Stromal cell of bone marrow (primary cell): ENCODE measurements around the gene HDLBP.

Experiments
- DNase-seq: peaks from one replicate; pipeline ENCODE4 v3.0.0-alpha.2; 2012; ENCODE audit warnings: low read depth

Gene HDLBP

DNA sequence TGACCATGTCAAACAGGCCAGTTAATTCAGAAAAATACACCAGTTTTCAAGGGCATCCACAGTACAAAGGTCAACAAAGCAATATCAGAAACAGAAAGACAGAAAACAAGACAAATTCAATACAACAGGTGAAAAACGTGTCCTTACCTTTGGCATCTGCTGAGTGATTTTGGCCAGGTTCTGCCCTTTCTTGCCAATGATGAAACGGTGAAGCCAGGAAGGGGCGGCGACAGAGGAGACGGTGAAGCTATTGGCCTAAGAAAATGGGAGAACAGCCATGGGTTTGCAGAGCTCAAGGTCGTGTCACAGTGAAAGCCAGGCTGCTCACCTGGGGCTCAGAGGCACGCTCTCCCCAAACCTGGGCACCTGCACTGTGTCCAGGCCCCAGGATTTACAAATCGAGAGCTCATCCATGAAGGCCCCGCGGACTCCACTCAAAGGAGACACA is 60.5 kb downstream of the HDLBP start:
- DNase-seq: no peak

DNA sequence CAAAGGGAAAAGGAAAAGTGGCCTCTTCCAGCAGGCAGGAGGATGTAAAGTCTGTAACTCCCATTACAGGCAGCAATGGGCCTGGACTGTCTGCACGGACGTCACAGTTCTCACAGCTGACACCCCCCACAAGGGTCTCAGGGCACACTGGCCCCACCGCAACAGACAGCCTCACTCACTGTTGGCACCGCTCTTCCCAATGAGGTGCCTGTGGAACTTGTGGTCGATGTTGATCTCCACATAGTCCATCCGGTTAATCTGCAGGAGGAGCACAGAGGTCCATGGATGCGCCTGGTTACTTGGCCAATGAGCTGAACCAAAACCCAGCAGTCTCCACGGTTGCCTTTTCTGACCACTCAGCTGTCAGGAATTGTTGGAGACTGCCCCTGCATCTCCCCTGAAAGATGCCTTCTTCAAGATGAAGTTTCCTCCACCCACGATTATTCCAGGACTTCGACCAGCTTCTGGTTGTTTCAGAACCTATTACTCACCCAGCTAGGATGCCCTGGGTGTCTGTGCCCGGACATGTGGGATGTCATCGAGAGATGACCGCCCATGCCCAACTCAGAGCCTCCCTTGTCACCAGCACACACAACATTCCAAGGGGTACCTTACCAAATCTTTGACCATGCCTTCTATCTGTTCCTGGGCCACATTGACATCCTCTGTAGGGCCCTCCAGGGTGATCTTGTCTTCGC is 62.5 kb downstream of the HDLBP start:
- no peak for DNase-seq

DNA sequence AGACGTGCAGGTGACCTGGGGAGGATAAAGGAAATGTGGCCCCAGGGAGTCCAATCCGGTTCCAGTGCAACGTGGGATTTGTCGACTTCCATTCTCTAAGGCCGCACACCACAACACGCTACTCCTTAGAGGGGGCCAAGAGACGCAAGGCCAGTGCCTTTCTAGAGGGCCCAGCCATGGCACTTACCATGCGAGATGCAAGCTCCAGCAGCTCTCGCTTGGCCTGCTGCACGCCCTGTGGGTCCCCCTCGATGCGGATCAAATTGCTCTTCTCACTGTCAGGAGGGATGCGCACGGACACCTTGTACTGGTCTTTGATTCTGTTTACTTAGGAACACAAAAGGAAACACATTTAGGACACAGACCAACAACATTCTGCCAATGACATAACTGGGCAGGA is 65.8 kb downstream of the HDLBP start:
- DNase-seq: no peak

DNA sequence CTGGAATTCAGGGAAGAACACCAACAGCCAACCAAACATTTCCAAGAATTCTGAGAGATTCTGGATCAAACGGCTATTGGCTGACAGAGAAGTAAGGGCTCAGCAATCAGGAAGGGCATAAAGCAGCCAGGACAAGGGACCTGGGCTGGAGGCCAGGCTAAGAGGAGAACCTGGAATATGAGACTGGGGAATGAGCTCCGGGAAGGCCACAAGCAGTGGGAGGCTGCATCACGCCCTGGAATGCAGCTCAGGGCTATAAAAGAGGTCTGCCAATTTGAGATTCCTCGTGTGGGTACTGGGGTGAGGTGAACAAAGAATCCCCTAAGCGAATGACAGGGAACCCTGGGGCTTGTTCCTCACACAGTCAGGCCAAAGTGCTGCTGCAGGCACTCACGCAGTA is 66.6 kb downstream of the HDLBP start:
- DNase-seq: no peak

- DNase-seq: no peak
These were observed 67.2 kb downstream of the HDLBP start for GRCh38 chr2:241248289-241248688.

DNA sequence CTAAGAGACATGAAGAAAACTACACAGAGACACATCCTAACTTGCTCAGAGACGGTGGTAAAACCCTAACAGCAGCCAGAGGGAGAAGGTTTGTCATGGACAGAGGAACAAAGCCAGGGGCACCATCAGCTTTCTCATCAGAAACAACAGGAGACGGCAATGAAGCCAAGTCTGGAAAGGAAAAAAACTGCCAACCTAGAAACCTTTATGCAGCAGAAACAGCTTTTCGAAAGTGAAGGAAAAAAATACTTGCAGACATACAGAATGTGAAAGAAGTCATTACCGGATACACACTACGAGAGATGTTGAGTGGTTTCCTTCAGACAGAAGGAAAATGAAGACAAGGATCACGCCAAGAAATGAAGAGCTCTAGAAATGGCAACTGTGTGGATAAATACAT is 71.1 kb downstream of the HDLBP start:
- no peak for DNase-seq

GRCh38 chr2:241242306-241242705 is 73.2 kb downstream of the HDLBP start:
- no peak for DNase-seq

- DNase-seq: no peak
These were observed 73.8 kb downstream of the HDLBP start for GRCh38 chr2:241241669-241242068.

DNA sequence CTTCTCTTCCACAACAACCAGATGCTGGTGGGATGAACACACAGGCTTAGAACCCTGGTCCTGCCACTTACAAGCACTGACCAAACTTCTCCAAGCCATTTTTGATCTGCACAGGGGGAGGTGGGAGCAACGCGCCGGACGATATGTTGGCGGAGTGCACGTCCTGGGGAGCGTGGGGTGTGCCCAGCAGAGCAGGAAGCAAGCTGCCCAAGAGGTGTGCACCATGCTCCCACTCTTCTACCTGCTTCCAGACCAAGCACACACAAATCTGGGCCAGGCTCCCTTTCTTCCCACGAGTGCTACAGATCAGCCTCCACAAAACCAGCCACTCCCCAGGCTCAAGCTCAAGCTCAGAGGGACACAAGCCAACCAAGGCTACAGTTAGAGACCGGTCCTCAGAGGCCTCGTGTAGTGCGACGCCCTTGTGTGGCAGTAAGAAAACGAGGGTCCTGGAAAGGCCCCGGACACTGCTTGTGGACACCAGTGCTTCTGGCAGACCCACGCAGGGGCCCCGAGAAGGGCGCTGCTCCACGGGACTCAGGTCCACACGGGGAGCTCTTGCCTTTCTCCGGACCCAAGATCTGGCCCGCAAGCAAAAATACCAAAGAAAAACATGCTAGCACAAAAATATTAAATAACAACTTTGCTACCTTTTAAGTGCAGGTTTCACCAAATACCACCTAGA is 75.0 kb downstream of the HDLBP start:
- DNase-seq: no peak

GRCh38 chr2:241239552-241240202 is 75.8 kb downstream of the HDLBP start:
- no peak for DNase-seq

DNA sequence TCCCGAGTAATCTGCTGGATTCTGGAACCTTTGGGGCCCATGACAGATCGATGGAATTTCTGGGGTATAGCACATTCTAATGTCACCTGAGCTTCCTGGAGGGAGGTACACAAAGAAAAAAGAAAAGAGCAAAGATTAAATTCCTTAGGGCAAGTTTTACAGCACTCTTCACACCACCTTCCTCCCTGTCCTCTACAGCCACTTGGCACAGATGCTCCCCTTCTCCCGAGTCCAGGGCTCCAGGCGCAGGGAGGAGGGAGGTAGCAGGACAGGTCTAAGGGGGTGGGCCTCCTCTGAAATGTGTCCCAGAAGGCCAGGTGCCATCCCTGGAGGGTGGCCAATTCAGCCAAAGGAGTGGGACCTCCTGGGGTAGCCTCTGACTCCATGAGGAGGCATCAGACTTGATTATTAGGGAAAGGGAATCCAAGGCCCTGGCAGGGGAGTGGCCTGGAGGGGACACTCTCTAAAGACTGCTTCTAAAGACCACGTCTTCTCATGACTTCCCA is 76.7 kb downstream of the HDLBP start:
- no peak for DNase-seq

- DNase-seq: no peak
These were observed 77.5 kb downstream of the HDLBP start for GRCh38 chr2:241237949-241238371.

- no peak for DNase-seq
These were observed 78.4 kb downstream of the HDLBP start for GRCh38 chr2:241237047-241237446.

DNA sequence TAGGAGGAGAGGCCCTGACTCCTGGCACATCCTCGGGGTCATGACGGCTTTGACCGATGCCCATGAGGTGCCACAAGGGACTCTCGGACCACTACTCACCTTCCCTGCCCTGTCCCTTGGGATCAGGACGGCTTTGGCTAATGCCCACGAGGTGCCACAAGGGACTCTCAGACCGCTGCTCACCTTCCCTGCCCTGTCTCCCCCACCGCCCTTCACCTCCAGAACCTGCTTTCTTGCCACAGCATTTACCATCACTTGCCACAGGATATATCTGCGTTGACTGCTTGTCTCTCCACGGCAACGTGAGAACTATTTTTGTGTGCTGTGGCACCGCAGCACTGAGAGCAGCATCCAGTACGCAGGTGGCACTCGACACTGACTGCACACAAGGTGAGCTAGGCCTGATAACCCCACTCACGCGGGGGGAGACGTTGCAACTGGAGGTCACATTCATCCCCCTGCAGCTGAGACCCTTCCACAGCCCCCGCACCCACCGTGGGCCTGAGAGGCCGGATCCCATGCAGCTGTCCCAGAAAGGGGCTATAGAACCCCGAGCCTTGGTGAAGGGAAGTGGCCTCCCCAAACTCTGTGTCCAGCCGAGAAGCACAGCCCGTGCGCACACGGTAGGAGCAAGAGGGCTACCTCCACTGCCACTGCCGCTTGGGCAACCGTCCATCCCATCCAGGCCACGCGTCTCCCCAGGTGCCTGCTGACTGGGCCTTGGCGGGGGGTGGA is 79.4 kb downstream of the HDLBP start:
- no peak for DNase-seq

DNA sequence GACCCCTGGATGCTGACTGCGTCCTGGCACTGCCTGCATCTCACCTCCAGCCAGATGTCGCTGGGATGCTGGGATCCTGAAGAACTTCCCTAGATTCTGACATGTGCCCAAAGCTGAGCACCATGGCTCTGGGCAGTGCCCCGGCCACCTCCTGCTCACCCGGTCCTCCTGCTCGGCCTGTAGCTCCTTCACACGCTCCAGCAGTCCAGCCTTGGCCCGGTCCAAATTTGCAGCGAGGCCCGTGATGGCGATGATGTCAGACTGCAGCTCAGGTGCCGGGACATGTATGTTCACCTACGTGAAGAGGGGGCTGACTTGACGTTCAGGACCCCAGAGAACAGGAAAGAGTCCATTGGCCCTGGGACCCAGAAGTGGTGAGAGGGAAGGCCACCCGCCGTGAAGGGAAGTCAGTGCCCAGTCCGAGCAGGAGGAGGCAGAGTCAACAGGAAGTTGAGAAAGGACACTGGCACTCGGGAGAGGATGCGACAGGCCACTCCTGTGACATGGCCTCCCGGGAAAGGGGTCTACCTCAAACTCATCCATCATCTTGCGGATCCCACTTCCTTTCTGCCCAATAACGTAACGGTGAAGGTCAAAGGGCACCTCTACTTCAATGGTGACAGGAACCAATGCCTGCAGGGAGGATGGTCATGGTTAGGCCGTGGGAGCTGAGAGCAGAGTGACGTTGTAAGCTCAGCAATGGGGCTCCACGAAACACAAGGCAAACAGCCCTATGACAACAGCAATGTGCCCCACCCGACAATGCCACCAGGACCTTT is 80.3 kb downstream of the HDLBP start:
- no peak for DNase-seq

DNA sequence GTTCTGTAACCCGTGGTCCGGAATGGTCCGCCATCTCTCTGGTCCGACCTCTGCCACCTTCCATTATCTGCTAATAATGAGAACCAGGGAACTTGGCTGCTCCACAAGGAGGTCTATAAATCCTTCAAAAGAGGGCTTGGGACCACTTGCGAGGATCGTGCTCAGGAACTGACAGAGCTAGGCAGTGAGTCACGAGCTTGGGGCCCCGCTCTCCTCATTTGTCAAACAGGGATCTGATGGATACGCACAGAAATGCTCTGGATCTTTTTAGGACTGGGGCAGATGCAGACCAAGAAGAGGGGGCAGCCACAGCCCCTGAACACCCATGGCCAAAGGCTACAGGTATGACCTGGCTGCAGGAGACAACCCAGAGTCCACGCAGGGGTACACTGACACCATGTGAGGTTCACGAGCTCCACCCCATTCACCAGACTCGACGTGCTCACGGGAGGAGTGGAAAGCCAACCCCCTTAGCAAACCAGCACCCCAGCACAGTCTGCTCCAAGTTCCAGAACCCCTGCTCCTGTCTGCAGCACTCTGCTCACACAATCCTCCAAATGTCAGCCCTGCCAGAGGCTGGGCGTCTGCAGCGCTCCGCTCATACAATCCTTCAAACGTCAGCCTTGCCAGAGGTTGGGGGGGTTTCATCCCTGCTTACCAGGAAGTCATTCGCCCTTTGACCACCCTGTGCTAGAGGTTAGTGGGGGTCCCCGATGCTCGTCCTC is 81.2 kb downstream of the HDLBP start:
- no peak for DNase-seq

- no peak for DNase-seq
These were observed 82.5 kb downstream of the HDLBP start for GRCh38 chr2:241232736-241233575.

DNA sequence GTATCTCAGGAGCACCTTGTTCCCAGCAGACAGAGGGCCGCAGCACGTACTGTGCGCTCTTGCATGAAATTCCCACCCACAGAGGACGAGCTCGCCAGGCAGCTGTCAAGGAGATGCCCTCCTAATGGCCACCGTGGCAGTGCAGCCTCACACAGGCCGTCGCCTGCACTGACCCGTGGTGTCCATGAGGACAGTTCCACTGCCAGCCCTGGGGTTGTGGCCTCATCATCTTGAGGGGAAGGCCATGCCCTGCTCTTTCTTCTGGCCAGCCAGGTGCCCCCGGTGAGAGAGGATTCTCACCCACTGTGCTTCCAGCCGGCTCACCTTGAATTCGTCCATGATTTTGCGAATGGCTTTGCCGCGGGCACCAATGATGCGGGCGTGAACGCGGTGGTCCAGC is 85.0 kb downstream of the HDLBP start:
- no peak for DNase-seq

DNA sequence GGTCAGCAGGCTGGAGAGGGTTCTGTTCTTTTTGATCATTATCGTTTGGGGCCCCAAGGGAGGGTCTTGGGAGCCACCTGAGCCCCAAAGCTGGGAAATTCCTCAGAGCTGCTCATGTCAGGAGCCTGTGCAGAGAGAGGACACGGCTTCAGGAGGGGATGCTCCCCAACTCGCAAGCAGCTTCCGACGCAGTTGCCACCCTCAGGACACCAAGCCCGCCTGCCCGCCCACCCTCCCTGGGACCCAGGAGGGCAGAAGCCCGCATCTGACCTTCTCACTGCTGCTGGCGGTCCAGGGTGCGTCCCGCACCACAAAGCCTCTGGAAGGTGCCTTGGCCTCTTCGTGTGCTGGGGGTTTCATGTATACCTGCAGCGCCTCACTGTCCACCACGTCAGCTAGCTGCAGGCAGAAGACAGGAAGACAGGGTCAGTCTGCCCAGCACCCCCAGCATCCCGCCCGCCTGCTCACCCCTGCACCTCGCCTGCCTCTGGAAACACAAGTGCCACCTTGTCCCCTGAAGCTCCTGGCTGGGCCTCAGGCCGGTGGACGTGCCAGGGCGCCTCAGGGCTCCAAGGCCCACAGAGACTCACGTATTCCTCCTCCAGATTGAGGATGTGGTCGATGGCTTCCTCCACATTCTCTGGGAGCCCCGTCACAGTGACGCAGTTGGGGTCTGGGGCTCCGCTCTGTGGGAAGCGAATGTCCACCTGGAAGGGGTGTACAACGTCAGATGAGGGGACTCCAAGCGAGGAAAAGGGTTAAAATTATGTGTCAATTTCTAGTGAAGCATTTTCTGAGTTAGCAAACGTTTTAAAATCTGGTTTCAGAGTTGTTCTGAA is 85.7 kb downstream of the HDLBP start:
- no peak for DNase-seq
